NCI-H526 (cell line): ENCODE results near the gene FARP1.

ENCODE experiments used
- DNase-seq, 2 experiments: peaks; one replicate each; lab custom pipeline; 2025; lab: John Stamatoyannopoulos, UW

Gene FARP1

DNA sequence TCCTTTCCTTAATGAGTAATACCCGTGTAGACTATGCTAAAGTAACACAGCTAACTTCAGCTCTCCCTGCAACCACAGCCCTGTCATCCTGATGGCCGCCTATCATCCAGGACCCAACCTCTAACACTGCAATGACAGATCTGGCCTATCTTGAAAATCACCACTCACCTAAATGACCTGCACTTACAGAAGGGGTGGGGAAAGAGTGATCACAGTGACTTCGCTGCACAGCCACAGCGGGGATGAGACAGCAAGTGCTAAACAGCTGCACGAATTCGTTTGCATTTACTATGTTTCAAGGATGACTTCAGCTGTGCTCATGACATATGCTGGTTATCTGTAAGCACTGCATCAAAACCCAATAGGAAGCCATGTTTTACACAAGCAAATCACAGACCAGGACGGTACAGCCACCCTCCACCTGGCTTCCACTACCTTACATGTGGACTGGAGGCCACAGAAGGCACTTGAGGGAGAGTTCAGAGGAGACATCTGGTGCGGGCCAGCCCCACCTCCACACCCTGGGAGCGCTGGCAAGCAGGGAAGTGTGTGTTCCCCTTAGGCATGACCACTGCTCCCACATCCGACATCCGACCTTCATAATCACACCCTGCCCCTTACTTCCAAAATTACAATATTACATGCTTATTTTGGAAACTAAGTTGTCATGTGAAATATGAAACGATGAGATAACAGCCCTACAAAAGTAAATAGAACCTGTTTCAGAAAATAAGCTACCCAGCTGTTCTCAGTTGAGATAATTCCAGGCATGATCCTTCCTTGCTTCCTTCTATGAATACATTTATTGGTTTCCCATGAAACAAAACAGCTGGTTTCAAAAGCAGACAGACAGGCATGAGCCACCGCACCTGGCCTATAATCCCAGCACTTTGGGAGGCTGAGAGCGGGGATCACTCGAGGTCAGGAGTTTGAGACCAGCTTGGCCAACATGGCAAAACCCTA is 338.3 kb downstream of the FARP1 start:
- DNase-seq, result peak; percentile 48 to 75

DNA sequence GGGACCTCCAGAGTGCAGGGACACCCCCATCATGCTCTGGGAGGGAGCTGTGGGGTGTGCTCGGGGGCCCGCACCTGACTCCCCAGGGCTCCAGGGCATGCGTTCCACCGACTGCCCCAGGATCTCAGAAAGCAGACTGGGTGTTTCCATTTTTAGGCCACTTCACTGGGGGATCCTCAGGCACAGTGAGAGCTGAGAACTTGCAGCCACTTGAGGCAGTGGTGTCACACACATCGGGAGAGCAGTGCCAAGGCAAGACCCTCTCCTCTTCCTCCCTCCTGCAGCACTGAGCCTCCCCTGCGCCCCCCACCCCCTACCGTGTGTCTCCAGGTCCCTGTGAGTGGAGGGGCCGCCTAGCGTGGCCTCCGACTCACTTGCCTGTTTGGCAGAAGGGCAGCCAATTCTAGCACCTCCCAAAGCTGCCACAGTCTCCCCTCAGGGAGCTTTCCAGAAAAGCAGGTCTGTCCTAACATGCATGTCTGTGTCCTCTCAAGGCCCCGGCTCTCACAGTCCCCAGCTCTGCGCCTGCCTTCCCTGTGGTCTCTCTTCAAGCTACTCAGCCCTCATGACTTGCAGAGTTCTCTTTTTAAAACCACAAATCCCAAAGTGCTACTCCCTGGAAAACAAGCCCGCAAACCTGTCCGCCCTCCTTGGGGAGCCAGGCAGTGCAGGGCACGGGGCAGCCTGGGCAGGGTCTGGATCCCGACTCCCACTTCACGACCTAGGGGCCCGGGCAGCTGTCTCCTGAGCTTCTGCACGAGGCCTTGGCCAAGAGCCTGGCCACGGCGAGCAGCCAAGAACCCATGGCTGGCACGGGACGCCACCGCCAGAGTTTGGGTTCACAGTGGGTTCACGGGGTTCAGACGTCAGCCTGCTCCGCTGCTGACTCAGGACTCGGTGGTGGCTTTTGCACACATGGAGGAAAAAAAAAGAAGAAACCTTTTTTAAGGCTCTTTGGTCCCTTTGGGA is 339.9 kb downstream of the FARP1 start:
- peak in 1 of 2 experiments; percentile 23 for DNase-seq

DNA sequence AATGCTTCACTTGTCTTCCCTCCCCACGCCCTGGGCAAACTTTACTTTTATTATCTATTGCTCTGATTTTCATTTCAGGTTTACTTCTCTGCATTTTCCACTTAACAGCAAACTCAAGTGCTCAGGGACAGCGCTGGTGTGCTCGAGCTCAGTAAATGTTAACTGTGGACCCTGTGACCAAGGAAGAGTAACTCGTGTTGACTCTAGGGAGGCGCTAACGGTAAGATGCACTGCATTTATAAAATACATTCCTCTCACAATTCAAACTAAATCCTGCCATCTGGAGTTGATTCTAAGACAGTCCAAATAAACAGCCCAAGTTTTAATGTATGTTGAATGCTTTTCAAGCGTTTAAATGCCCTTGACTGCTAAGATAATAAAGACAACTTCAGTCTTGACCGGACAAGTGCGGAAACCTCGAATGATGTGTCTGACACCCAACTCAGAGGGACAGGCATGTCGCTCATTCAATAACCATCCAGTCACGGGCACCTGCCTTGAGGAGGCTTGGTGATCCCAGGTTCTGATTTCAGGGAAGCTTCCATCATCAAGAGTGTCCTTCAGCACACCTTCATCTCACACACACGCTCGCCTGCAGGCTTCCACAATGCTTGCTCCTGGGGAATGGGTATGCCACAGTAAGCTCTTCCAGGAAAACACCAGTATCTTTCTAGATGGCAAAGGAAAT is 340.9 kb downstream of the FARP1 start:
- no peak for DNase-seq

DNA sequence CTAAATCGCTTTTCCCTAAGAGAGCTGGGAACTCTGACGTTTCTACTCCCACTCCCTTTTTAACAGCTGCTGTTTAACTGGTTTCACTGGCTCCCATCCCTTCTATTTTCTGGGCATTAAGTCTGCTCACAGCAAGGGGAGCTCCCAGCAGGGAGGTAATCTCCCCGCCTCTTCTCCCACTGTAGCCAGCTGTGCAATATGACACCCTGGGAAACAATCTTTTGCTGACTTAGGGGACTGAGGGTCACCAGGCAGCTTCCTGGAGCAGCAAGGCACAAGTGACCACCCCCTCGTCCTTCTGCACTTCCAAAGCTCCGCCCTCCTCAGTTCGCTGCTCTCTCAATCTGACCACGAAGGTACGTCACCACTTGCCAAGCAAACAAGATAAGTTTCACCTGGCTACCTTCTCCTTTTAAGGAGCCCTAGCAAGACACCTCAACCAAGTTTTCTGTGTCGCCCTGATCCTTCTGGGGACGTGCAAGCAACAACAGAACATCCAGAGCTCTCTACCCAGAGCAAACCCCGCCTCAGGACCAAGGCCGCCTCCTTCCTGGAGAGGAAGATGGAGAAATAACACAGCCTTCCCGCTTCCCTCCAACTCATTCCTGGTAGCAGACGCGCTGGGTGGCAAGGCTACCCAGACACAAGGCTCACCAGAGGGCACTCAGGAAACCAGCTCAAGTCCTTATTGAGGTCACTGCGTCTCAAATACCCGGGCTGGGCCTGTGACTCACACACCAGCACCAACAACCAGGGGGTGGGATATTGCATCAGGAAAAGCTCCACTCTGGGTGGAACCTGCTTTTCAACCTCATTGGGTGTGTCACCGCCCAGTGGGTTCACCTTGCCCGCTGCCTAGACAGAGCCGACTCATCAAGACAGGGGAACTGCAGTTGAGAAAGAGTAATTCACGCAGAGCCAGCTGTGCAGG is 341.7 kb downstream of the FARP1 start:
- peak; percentile 77 to 79 for DNase-seq

DNA sequence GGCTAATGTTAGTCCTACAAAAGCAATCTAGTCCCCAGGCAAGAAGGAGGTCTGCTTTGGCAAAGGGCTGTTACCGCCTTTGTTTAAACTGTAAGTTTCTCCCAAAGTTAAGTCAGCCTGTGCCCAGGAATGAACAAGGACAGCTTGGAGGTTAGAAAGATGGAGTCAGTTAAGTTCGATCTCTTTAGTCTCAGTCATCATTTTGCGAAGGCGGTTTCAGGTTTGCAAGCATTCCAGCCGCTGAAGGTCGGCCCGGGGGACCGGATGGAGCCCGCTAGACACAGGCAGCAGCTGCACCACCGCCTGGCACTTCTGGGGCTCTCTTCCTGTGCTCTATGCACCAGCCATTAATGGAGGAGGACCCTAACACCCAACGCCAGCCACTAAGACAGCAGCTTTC is 342.7 kb downstream of the FARP1 start:
- DNase-seq, result no peak

DNA sequence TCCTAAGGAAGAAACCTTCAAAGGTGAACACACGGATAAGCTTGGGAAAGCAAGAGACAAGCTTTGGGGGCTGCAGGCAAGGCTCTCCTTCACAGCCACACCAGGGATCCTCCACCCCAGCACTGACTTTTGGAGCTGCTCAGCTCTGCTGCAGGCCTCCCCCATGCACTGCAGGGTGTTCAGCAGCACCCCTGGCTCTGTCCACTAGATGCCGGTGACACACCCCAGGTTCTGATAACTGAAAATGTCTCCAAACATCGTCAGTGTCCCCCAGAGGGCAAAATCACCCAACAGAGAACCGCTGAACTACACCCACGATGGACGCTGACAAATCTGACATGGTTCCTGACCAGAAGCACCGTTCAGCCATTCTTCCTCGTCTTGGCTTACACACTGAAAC is 343.5 kb downstream of the FARP1 start:
- DNase-seq, result no peak

DNA sequence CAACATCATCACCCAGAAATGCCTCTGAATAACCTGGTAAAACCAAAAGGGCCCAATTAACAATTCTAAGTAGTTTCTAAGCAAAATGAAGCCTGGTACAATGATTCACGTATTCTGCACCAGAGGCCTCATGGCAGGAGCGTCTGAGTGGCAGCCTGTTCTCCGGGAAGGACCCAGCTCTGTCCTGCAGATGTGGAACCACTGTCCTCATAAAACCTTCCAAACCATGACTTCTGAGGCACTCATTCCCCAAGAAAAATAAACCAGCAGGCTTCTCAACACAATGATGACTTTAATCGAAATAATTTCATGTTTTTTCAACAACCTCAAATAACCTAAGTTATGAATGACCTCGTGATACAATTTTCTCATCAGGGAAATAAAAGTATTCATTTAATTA is 344.1 kb downstream of the FARP1 start:
- DNase-seq, result no peak

DNA sequence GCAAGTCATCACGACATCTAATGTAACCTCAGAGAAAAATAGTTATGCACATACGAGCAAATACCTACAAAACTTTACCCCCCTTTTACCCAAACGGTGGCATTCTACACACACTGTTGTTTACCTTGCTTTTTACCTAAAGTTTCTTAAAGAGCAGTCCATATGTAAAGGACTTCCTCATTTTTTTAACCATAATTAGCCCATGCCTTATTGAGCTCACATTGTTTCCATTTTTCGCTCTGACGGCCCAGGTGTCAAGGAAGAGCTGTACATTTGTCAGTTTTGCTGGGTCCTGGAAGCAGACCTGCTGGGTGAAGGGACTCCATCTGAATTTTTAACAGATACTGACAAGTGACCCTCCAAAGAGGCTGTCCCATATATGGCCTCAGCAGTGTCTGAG is 344.6 kb downstream of the FARP1 start:
- DNase-seq, result no peak

DNA sequence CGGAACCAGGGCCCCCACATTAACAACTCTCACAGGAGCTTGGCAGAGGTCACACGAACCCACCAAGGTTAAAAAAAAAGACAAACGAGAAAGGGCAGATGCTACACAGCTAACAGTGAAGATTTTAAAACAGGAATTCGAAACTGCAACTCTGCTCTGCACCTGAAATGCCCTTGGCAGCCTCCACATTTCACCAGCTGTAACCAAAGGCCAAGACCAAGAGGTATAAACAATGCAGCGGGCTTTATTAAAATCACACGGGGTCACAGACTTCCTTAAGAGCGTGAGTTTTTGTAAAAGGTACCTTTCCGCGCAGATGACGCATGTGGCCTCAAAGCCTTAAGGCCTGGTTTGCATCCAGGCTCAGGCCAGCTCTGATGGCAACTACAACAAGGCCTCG is 345.8 kb downstream of the FARP1 start:
- DNase-seq, result no peak

DNA sequence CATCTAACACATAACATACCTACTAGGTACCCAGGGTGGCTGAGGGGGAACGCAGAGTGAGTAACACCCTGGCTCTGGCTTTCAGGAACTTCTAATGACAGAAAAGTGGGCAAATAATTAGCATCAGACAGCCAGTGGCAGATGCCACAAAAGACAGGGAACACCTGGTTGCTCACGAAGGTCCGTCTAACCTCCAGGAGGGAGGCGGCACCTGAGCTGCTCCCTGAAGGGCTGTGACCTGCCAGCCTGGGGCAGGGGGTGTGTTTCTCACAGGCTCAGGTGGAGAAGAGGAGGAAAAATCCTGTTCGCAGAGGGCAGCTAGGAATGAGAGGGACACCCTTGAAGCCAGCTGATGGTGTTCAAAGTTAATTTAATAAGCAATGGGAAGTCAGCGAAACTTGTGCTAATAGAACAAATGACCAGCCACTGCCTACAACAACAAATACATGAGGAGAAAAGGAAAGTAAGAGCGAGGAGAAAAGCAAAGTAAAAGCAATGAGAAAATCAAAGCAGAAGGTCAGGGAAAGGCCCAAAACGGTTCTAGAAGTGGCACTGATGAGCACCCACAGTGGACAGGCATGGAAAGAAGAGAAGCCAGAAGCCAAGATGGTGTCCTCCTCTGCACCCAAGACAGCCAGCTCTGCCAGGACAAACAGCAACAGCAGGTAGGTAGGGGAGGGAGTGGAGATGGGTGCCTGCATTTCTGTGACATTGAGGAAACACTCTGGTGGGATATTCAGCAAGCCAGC is 346.7 kb downstream of the FARP1 start:
- DNase-seq, result peak in 1 of 2 experiments; percentile 29

DNA sequence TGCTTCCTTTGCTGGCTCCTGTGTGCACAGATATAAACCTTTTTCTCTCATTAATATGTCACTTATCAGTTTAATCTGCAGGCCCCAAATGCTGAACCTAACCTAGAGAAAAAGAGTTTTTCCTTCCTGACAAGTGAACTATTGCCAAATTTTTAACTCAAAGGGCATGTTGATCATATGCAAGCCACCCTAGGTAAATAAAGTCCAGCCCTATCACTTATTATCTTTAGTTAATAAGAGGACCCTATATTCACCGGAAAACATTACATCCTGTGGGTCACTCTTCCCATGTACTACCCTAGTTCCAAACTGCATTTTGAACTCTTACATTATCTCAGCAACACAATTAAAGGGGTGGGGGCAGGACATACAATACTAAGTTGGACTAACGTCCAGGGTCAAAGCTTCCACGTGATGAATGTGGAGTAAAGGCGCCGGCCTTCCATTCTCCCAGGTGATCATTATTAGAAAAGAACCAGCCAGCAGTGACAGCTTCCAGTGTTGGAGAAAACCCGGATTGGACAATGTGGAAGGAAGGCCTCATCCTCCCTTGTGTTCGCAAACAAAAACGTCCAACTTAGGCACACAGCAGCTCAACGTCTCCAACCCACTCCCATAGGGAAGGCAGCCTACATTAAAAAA is 347.4 kb downstream of the FARP1 start:
- DNase-seq, result peak in 1 of 2 experiments; percentile 45

DNA sequence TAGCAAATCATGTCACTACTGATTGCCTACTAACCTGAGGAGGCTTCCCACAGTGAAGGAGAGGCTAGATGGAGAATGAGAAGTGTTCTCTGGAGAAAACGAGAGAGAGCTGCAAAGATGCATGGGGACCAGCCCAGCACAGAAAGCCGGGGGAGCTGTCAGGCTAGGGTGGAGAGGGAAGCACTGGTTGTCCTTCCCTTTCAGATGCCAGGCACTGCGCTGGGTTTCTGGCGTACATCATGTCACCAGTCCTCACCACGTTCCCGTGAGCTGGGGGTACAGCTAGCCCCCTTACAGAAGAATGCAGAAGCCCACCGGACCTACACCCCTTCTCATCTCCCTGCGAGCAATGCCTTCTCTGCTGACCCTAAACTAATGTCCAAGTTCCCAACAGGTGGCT is 348.0 kb downstream of the FARP1 start:
- DNase-seq, result peak in 1 of 2 experiments; percentile 39

DNA sequence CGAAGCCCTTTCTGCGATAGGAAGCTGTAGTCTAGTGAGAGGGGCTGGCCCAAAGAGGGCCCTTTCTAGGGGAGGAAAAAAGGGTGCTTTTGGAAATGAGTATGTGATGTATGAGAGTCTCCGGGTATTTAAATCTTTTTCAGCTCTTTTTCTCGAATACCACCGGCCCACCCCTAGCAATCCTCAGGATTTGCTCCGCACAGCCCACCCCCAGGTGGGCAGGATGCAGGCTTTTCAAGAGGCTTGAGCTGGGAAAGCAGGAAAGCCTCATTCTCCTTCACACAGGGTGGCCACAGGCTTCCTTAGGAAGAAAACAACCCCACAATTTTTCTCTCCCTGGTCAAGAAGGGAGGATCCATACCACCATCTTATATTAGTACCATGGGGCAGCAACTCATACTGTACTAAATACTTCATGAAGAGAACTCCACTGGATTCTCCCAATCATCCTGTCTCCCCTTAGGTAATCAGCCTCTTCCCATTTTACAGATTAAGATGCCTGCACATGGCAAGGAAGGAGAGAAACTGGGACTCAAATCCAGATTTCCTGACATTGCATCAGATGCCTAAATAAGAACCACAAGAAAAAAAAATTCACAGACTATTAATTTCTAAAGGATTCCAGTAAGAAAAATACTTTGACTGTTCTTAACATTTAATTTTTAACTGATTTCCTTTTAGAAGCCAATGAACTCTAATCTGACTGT is 349.6 kb downstream of the FARP1 start:
- DNase-seq, result peak in 1 of 2 experiments; percentile 55

DNA sequence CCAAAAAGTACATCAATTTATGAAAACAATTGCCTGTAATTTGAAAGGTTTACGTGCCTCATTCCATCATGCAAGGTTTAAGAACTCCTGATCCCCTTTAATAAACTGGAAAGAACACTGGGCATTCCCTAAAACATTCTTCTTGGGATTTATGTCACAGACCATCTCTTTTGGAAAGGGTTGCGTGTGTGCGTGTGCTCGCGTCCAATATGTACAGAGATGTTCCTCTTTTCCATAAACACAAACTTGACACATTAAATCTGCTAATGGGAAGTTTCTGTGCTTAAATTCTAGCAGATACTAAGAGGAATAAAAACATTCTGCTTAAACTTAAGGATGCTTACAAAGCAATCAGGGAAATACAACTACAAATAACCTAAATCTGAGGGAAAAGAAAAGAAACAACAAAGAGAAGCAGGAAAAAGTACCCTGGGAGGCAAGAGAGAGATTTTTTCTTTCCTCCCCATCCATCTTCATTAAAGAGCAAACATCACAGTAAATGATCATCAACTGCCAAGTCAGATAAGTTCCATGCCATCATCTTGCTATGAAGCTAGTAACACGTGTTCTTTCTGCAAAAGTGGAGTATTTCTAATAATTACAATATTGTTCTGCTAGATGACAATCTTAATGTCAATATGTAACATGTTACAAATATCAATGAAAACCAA is 350.3 kb downstream of the FARP1 start:
- DNase-seq, result no peak

DNA sequence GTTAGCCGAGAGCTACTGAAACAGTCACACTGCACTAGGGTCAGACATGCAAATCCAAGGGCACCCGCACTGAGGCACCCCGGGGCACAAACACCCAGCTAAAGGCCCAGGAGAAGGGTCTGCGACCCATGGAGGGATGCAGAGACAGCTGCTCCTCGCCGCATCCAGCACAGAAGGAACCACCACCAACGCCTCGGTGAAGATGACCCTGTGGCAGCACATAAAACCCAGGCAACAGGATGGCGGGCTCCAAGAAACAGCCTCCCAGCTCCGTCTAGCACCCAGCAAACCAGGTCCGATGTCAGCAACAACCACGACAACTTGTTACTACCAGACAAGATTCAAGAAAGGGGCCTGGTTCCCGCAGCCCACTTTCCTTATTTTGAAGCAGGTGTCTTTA is 351.9 kb downstream of the FARP1 start:
- peak; percentile 97 for DNase-seq

DNA sequence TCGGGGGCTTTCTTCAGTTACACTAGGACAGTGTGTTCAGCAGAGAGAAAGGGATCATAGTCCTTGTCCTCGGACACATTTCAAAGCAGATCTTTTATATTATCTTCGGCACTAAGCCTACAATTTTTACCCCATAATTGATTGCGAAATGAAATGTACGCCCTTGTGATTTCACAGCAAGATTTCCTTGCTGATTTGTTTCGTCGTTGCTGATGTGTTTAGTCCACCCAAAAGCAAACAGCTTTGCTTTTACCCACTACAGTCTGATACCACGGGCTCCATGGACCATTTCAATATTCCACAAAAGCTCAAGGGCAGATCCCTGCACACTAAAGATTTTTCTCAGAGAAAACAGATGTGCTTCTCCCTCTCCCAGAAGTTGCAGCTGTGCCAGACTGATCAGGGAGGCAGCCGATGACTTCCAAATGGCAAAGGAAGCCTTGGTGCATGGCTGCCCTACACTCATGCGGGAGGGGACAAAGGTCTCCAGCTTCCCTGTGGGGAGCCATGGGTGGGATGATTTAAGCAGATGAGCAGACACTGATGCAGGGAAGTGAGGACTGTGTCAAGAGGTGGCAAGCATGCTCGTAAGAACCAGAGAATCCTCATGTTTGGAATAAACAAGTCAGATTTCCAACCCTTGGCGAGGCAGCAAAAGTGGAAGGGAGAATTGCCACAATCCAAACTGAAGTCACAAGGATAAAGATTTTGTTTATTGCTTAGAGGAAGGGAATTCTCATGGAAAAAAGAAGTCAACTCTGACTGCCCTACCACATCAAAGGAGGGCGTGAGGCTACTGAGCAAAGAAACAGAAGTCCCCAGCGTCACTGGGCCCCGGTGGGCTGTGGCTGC is 353.0 kb downstream of the FARP1 start:
- peak; percentile 69 to 77 for DNase-seq

DNA sequence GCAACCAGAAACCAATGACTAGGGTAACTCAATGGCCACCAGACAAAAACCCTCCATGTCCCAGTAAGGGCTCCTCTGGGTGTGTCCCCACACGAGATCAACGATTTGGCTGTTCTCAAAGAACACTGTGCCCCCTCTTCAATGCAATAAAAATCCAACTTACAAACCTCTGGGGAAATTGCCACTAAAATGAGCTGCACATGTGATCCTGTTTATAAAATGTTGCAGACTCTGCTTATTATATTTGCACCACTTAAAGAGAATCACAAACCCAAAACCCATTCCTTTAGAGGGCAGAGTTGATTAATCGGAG is 353.5 kb downstream of the FARP1 start:
- no peak for DNase-seq

DNA sequence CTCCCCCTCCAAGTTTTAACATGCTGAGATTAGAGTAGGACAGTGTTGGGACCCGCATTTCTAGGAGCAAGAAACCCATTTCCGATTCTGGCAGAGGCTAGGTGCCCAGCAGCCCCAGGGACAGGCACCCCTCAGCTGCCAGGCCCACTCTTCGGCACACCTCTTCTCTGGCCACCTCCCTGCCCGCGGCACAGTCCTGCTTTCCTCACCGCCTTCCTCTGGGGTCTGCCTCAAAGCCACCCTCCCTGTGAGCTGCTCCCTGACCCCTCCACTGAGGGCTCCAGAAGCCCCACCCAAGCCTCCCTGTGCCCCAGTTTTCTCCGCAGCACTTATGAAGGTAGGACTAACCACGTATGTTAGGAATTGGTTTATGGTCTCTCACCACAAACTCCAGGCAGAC is 354.1 kb downstream of the FARP1 start:
- DNase-seq, result no peak
